ENCODE measurements around the gene FAM167B. TPM values are rescaled to one million over a fixed set of nuclear protein-coding genes. Genes with fewer than 3 reads are reported as not detected.
"Not testable (repeated sequence)": the region's sequence is repeated elsewhere in the genome, so short reads cannot be mapped to it uniquely, and the experiment has no call there.

The FAM167B gene
- total RNA-seq, 1 experiment from 2014 or later: not detected

DNA sequence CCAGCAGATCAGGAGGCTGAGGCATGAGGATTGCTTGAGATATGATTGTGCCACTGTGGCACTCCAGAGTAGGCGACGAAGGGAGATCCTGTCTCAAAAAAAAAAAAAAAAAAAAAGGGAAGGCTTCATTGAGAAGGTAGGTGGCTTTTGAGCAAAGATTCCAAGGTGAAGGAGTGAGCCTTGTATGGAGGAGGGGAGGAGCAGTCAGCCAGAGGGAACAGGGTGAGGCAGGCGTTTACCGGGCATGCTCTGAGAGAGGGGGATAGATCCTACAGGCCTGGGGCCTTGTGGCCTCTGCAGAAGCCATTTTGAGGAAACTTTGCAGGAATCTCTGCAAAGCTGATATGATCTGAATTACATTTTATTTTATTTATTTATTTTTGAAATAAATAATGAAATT is 39.7 kb downstream of the FAM167B start:
- intact Hi-C loops (cut with micrococcal nuclease): no loop called here
- DNase-seq (ENCODE audit: unreplicated experiment): no peak
- no peak overlapping the region for H3K27ac Mint-ChIP-seq (ENCODE audit: low read depth, unreplicated experiment)
- H3K36me3 Mint-ChIP-seq (ENCODE audit: insufficient read depth, unreplicated experiment): no peaks in the 10 kb centered on the region
- ChIA-PET CTCF (no interaction called here), POLR2A (no interaction called here)
- no peaks in the 10 kb centered on the region for H3K9me3 Mint-ChIP-seq (ENCODE audit: unreplicated experiment)
- TF ChIP-seq, protein P1, sequence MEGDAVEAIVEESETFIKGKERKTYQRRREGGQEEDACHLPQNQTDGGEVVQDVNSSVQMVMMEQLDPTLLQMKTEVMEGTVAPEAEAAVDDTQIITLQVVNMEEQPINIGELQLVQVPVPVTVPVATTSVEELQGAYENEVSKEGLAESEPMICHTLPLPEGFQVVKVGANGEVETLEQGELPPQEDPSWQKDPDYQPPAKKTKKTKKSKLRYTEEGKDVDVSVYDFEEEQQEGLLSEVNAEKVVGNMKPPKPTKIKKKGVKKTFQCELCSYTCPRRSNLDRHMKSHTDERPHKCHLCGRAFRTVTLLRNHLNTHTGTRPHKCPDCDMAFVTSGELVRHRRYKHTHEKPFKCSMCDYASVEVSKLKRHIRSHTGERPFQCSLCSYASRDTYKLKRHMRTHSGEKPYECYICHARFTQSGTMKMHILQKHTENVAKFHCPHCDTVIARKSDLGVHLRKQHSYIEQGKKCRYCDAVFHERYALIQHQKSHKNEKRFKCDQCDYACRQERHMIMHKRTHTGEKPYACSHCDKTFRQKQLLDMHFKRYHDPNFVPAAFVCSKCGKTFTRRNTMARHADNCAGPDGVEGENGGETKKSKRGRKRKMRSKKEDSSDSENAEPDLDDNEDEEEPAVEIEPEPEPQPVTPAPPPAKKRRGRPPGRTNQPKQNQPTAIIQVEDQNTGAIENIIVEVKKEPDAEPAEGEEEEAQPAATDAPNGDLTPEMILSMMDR (IDR thresholded peaks at IDR 0.05; ENCODE audit: unreplicated experiment): no peak
- H3K4me3 Mint-ChIP-seq (ENCODE audit: unreplicated experiment): no peak overlapping the region
- peaks cover 5% of the 10 kb centered on the region for H3K4me1 Mint-ChIP-seq (ENCODE audit: insufficient read depth, unreplicated experiment)
- no peaks in the 10 kb centered on the region for H3K27me3 Mint-ChIP-seq (ENCODE audit: insufficient read depth, unreplicated experiment)
- BruUV-seq (replicated peaks): no TSS peak

DNA sequence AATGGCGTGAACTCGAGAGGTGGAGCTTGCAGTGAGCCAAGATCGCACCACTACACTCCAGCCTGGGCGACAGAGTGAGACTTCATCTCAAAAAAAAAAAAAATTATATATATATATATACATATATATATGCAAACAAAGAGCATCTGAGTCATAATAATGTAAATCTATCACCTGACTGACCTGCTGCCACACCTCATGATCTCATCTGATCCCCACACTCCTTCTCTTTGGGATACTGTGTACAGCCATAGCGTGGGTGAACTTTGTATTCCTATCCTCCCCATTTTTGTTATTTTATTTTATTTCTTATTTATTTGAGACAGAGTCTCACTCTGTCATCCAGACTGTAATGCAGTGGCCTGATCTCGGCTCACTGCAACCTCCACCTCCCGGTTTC is 42.2 kb downstream of the FAM167B start:
- Mint-ChIP-seq H3K36me3 (ENCODE audit: insufficient read depth, unreplicated experiment) (no peaks in the 10 kb centered on the region), H3K4me1 (ENCODE audit: insufficient read depth, unreplicated experiment) (peaks cover 18% of the 10 kb centered on the region), H3K27ac (ENCODE audit: low read depth, unreplicated experiment) (no peak overlapping the region), H3K4me3 (ENCODE audit: unreplicated experiment) (no peak overlapping the region), H3K9me3 (ENCODE audit: unreplicated experiment) (no peaks in the 10 kb centered on the region), H3K27me3 (ENCODE audit: insufficient read depth, unreplicated experiment) (no peaks in the 10 kb centered on the region)
- TF ChIP-seq, protein P1 (IDR thresholded peaks at IDR 0.05; ENCODE audit: unreplicated experiment): no peak
- no peak for DNase-seq (ENCODE audit: unreplicated experiment)
- ChIA-PET POLR2A (interaction anchor here (0.6 kb wide), 1 partner anchor 179 kb away, joined by 4 read pairs; no protein-coding TSS in a partner anchor), CTCF (interaction anchor here (3.3 kb wide), 1 partner anchor 73 kb away, joined by 21 read pairs; no protein-coding TSS in a partner anchor)
- BruUV-seq (replicated peaks): no TSS peak
- intact Hi-C loops (cut with micrococcal nuclease): no loop called here

DNA sequence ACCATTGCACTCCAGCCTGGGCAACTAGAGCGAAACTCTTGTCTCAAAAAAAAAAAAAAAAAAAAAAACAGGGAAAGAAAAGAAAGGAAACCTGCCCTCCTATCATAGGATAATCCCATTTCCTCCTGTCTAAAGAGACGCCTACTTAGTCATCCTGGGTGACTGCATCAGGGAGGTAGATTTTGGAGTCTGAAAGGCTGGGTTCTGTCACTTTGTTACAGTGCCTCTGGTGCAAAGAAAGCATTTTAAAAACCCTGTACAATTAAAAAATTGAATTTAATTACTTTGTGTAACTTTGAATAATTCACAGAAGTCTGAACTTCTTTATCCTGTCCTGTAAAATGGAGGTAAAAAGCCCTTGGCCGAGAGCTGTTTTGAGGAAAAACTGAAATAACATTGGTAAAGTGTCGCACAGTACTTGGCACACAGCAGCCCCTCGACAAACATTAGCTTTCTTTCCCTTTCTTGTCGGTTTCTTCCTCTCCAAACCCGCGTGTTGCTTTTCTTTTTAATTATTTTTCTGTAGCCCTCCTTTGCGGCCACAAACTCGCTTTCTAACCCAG is 44.2 kb downstream of the FAM167B start:
- H3K4me1 Mint-ChIP-seq (ENCODE audit: insufficient read depth, unreplicated experiment): peaks cover 18% of the 10 kb centered on the region
- peak overlapping the region; percentile 99 for H3K4me3 Mint-ChIP-seq (ENCODE audit: unreplicated experiment)
- H3K9me3 Mint-ChIP-seq (ENCODE audit: unreplicated experiment): no peaks in the 10 kb centered on the region
- TSS peak; percentile 97 for BruUV-seq (replicated peaks)
- TF ChIP-seq, protein P1 (IDR thresholded peaks at IDR 0.05; ENCODE audit: unreplicated experiment): no peak
- no peaks in the 10 kb centered on the region for H3K27me3 Mint-ChIP-seq (ENCODE audit: insufficient read depth, unreplicated experiment)
- peak overlapping the region; percentile 96 for H3K27ac Mint-ChIP-seq (ENCODE audit: low read depth, unreplicated experiment)
- no peaks in the 10 kb centered on the region for H3K36me3 Mint-ChIP-seq (ENCODE audit: insufficient read depth, unreplicated experiment)
- intact Hi-C loops (cut with micrococcal nuclease): loop anchor here (2.0 kb wide), 1 partner anchor 76 kb away; no protein-coding TSS in a partner anchor
- peak; percentile 78 for DNase-seq (ENCODE audit: unreplicated experiment)
- ChIA-PET POLR2A (interaction anchor here (0.5 to 2.8 kb wide), 19 partner anchors 9 to 1057 kb away, joined by 3 to 10 read pairs (median 4); partner anchors contain the start of genes BSDC1, RBBP4 and ZBTB8A), CTCF (interaction anchor here (0.6 to 3.3 kb wide), 2 partner anchors 36 to 75 kb away, joined by 3 to 21 read pairs; no protein-coding TSS in a partner anchor)

DNA sequence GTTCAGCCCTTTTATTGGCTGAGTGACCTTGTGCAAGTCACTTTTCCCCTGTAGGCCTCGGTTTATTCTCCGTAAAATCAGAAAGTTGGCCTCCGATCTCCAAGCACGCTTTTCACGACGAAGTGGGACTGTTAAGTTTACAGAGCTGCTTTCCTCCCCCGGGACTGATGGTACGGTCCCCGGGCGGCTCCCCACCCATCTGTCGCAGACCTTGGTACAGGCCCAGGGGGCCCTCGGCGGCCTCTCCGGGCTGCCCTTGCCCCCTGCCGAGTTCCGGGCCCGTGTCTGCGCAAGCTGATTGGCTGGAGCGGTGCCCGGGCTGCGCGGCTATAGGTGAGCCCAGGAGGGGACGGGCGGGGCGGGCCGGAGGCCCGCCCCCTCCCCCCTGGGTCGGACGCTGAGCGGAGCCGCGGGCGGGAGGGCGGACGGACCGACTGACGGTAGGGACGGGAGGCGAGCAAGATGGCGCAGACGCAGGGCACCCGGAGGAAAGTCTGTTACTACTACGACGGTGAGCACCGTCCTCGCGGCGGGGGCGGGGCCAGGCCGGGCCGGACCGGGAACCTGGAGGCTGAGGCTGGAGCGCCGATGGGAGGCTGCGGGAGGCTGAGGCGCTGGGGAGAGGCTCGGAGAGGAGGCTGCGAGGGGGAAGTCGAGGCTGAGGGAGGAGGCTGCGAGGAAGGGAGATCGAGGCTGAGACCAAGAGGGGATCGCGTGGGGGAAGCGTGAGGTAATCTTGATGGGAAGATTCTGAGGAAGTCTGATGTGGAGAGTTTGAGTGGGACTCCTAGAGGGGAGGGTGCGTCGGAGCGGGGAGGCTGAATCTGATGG is 44.9 kb downstream of the FAM167B start, which contains the start of gene HDAC1:
Gene HDAC1 (plus strand): TSS at position 376 of the 831 bp plus-strand sequence. CDS start 87 bp downstream, at position 463.
- H3K4me1 Mint-ChIP-seq (ENCODE audit: insufficient read depth, unreplicated experiment): peaks cover 22% of the 10 kb centered on the region
- peak within 1 kb of the TSS; percentile 99 for H3K4me3 Mint-ChIP-seq (ENCODE audit: unreplicated experiment)
- H3K9me3 Mint-ChIP-seq (ENCODE audit: unreplicated experiment): no peaks in the 10 kb centered on the region
- intact Hi-C loops (cut with micrococcal nuclease): loop anchor here (2.0 kb wide), 1 partner anchor 77 kb away; no protein-coding TSS in a partner anchor
- BruUV-seq (replicated peaks): no TSS peak
- ChIA-PET CTCF (interaction anchor here (0.6 to 3.3 kb wide), 2 partner anchors 37 to 76 kb away, joined by 3 to 21 read pairs; no protein-coding TSS in a partner anchor), POLR2A (interaction anchor here (0.5 to 2.8 kb wide), 17 partner anchors 9 to 359 kb away, joined by 3 to 10 read pairs (median 4); partner anchors contain the start of genes BSDC1, RBBP4 and ZBTB8A)
- H3K27me3 Mint-ChIP-seq (ENCODE audit: insufficient read depth, unreplicated experiment): no peaks in the 10 kb centered on the region
- peak; percentile 96 for DNase-seq (ENCODE audit: unreplicated experiment)
- TF ChIP-seq, protein P1 (IDR thresholded peaks at IDR 0.05; ENCODE audit: unreplicated experiment): no peak
- H3K36me3 Mint-ChIP-seq (ENCODE audit: insufficient read depth, unreplicated experiment): peaks cover 1% of the 10 kb centered on the region
- H3K27ac Mint-ChIP-seq (ENCODE audit: low read depth, unreplicated experiment): peak within 1 kb of the TSS; percentile 96

DNA sequence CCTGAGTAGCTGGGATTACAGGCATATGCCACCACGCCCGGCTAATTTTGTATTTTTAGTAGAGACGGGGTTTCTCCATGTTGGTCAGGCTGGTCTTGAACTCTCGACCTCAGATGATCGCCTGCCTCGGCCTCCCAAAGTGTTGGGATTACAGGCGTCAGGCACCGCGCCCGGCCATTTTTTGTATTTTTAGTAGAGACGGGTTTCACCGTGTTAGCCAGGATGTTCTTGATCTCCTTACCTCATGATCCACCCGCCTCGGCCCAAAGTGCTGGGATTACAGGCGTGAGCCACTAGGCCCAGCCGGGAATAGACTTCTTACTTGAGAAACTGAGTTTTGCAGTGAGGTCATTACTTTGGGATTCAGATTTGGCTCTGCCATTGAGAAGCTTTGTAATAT is 51.2 kb downstream of the FAM167B start:
- H3K9me3 Mint-ChIP-seq (ENCODE audit: unreplicated experiment); H3K27me3 Mint-ChIP-seq (ENCODE audit: insufficient read depth, unreplicated experiment); H3K4me1 Mint-ChIP-seq (ENCODE audit: insufficient read depth, unreplicated experiment); H3K27ac Mint-ChIP-seq (ENCODE audit: low read depth, unreplicated experiment); POLR2A ChIA-PET; intact Hi-C loops (cut with micrococcal nuclease); H3K4me3 Mint-ChIP-seq (ENCODE audit: unreplicated experiment); DNase-seq (ENCODE audit: unreplicated experiment); BruUV-seq (replicated peaks): not testable (repeated sequence)
- peaks cover 14% of the 10 kb centered on the region for H3K36me3 Mint-ChIP-seq (ENCODE audit: insufficient read depth, unreplicated experiment)
- CTCF ChIA-PET: interaction anchor here (0.6 kb wide), 2 partner anchors 38 to 222 kb away, joined by 3 to 4 read pairs; no protein-coding TSS in a partner anchor

Measured in MCF 10A (cell line).